Mesenchymal stem cell (in vitro differentiated cells and primary cell): ENCODE results near the gene PRXL2A.

Experiments used
- DNase-seq: peaks from one replicate; pipeline ENCODE4 v3.0.0-alpha.2; 2013
- H2AFZ ChIP-seq: one replicate; pipeline ENCODE4 v1.6.1; 2013; ENCODE audit warnings: low read depth, mild to moderate bottlenecking, control low read depth, inconsistent platforms, low read length, moderate library complexity
- H2AK5ac ChIP-seq: 2 replicates; pipeline ENCODE4 v1.6.1; 2013; ENCODE audit warnings: low read length, moderate library complexity, mild to moderate bottlenecking, inconsistent platforms; ENCODE audit not compliant: severe bottlenecking
- H2BK120ac ChIP-seq: one replicate; pipeline ENCODE4 v1.6.1; 2013; ENCODE audit warnings: low read depth, mild to moderate bottlenecking, inconsistent platforms, low read length, moderate library complexity
- H2BK12ac ChIP-seq, 2 experiments: one replicate each; pipeline ENCODE4 v1.6.1; 2013; ENCODE audit warnings: inconsistent platforms in 2 of 2, low read length in 2 of 2, mild to moderate bottlenecking in 2 of 2, moderate library complexity in 2 of 2, control low read depth in 1 of 2
- H2BK15ac ChIP-seq: one replicate; pipeline ENCODE4 v1.6.1; 2013; ENCODE audit warnings: mild to moderate bottlenecking, low read depth, inconsistent platforms; ENCODE audit not compliant: poor library complexity, severe bottlenecking
- H2BK5ac ChIP-seq: 2 replicates; pipeline ENCODE4 v1.6.1; 2013; ENCODE audit warnings: low read depth, mild to moderate bottlenecking, low read length, control low read depth, inconsistent platforms; ENCODE audit not compliant: poor library complexity, severe bottlenecking
- H3K14ac ChIP-seq, 2 experiments: one replicate each; pipeline ENCODE4 v1.6.1; 2013; ENCODE audit warnings: inconsistent platforms in 2 of 2, low read length in 2 of 2, control low read depth in 1 of 2, mild to moderate bottlenecking in 1 of 2, moderate library complexity in 1 of 2
- H3K18ac ChIP-seq, 2 experiments: one replicate each; pipeline ENCODE4 v1.6.1; 2013; ENCODE audit warnings: inconsistent platforms in 2 of 2, low read length in 2 of 2, control low read depth in 1 of 2, low read depth in 1 of 2, mild to moderate bottlenecking in 1 of 2
- H3K23ac ChIP-seq, 2 experiments: one replicate each; pipeline ENCODE4 v1.6.1; 2013; ENCODE audit warnings: inconsistent platforms in 2 of 2, low read length in 2 of 2, mild to moderate bottlenecking in 2 of 2, moderate library complexity in 2 of 2, control low read depth in 1 of 2
- H3K27ac ChIP-seq: 2 replicates; pipeline ENCODE4 v1.5.1; 2013; ENCODE audit warnings: mild to moderate bottlenecking, moderate library complexity, low read length, control low read depth, inconsistent platforms; ENCODE audit not compliant: poor library complexity, severe bottlenecking
- H3K27me3 ChIP-seq, 2 experiments: 2 replicates each; pipeline versions ENCODE4 v1.6.1 to v1.7.0; 2013; ENCODE audit warnings: low read length in 2 of 2, mild to moderate bottlenecking in 2 of 2, moderate library complexity in 2 of 2, control low read depth in 1 of 2, inconsistent platforms in 1 of 2; ENCODE audit not compliant: control insufficient read depth in 1 of 2, insufficient read depth in 1 of 2
- H3K36me3 ChIP-seq, 2 experiments: 2 replicates each; pipeline versions ENCODE4 v1.6.1 to v1.7.0; 2013; ENCODE audit warnings: low read length in 2 of 2, control low read depth in 1 of 2, inconsistent platforms in 1 of 2, low read depth in 1 of 2, mild to moderate bottlenecking in 1 of 2; ENCODE audit not compliant: insufficient read depth in 2 of 2, control insufficient read depth in 1 of 2
- H3K4ac ChIP-seq, 2 experiments: one replicate each; pipeline ENCODE4 v1.6.1; 2013; ENCODE audit warnings: inconsistent platforms in 2 of 2, low read length in 2 of 2, mild to moderate bottlenecking in 2 of 2, moderate library complexity in 2 of 2, control low read depth in 1 of 2, low read depth in 1 of 2
- H3K4me1 ChIP-seq: 2 replicates; pipeline ENCODE4 v1.6.1; 2013; ENCODE audit warnings: low read depth, low read length, control low read depth; ENCODE audit not compliant: control insufficient read depth, insufficient read depth
- H3K4me2 ChIP-seq: 2 replicates; pipeline ENCODE4 v1.6.1; 2013; ENCODE audit warnings: low read length, mild to moderate bottlenecking, inconsistent platforms; ENCODE audit not compliant: poor library complexity, severe bottlenecking
- H3K4me3 ChIP-seq, 2 experiments: 2 replicates each; pipeline versions ENCODE4 v1.5.1 to v1.7.0; 2013; ENCODE audit warnings: low read length in 2 of 2, mild to moderate bottlenecking in 2 of 2, control low read depth in 1 of 2, low read depth in 1 of 2; ENCODE audit not compliant: insufficient read depth in 1 of 2
- H3K79me1 ChIP-seq: replicated peaks from 2 replicates; pipeline ENCODE4 v1.6.1; 2013; ENCODE audit warnings: mild to moderate bottlenecking, control low read depth, low read length, inconsistent platforms; ENCODE audit not compliant: poor library complexity, severe bottlenecking
- H3K9ac ChIP-seq: 2 replicates; pipeline ENCODE4 v1.7.0; 2013; ENCODE audit warnings: mild to moderate bottlenecking, low read length, moderate library complexity
- H3K9me3 ChIP-seq: 2 replicates; pipeline ENCODE4 v1.7.0; 2013; ENCODE audit warnings: mild to moderate bottlenecking, low read length; ENCODE audit not compliant: control insufficient read depth
- H4K8ac ChIP-seq: one replicate; pipeline ENCODE4 v1.6.1; 2013; ENCODE audit warnings: inconsistent platforms, mild to moderate bottlenecking, low read length, moderate library complexity
- H4K91ac ChIP-seq: one replicate; pipeline ENCODE4 v1.6.1; 2013; ENCODE audit warnings: mild to moderate bottlenecking, low read length, inconsistent platforms
- WGBS: methylation state at CpG from one replicate; pipeline ENCODE4 v1.1.7; 2013; ENCODE audit warnings: mixed read lengths; 5-methylcytosine and 5-hydroxymethylcytosine counted together

Gene PRXL2A

GRCh38 chr10:80480852-80481251, 72.5 kb downstream of the PRXL2A start:
- Histone ChIP-seq H3K14ac (no peak overlapping the region), H2BK5ac (no peak overlapping the region), H3K23ac (no peak overlapping the region), H3K18ac (no peak overlapping the region), H2AK5ac (no peak overlapping the region), H2BK15ac (no peak overlapping the region), H3K9ac (no peak overlapping the region), H4K91ac (no peak overlapping the region), H3K27me3 (no peaks in the 10 kb centered on the region), H3K4me1 (peaks cover 10% of the 10 kb centered on the region), H2BK12ac (no peak overlapping the region), H3K9me3 (peaks cover 7% of the 10 kb centered on the region), H3K36me3 (peaks cover 15 to 25% of the 10 kb centered on the region in 2 experiments), H2BK120ac (no peak overlapping the region), H3K4me3 (no peak overlapping the region), H4K8ac (no peak overlapping the region), H3K79me1 (no peaks in the 10 kb centered on the region), H3K4ac (no peak overlapping the region), H3K27ac (no peak overlapping the region), H2AFZ (no peak overlapping the region), H3K4me2 (no peak overlapping the region)
- 97% methylated on average over 4 of the region's 5 CpGs for WGBS
- no peak for DNase-seq

- Histone ChIP-seq H2BK15ac (no peak overlapping the region), H3K79me1 (no peaks in the 10 kb centered on the region), H4K8ac (no peak overlapping the region), H3K4me2 (no peak overlapping the region), H3K4ac (no peak overlapping the region), H3K9me3 (no peaks in the 10 kb centered on the region), H3K4me1 (peaks cover 33% of the 10 kb centered on the region), H2BK12ac (peak overlapping the region in 1 of 2 experiments; percentile 60), H3K14ac (no peak overlapping the region), H3K4me3 (no peak overlapping the region), H3K23ac (no peak overlapping the region), H3K9ac (peak overlapping the region; percentile 9), H4K91ac (no peak overlapping the region), H3K18ac (peak overlapping the region in 1 of 2 experiments; percentile 38), H2AK5ac (no peak overlapping the region), H3K27me3 (no peaks in the 10 kb centered on the region), H2AFZ (no peak overlapping the region), H2BK5ac (no peak overlapping the region), H3K36me3 (peaks cover 16 to 31% of the 10 kb centered on the region in 2 experiments), H2BK120ac (no peak overlapping the region), H3K27ac (no peak overlapping the region)
- WGBS, result 96% methylated on average over 4 of the region's 6 CpGs
- DNase-seq, result no peak
Observed at GRCh38 chr10:80484243-80484642, 75.9 kb downstream of the PRXL2A start.

- Histone ChIP-seq H4K8ac (no peak overlapping the region), H2AK5ac (no peak overlapping the region), H3K4me2 (no peak overlapping the region), H3K23ac (no peak overlapping the region), H3K79me1 (no peaks in the 10 kb centered on the region), H3K36me3 (peaks cover 21 to 35% of the 10 kb centered on the region in 2 experiments), H2AFZ (no peak overlapping the region), H2BK120ac (no peak overlapping the region), H3K4me3 (no peak overlapping the region), H3K4ac (no peak overlapping the region), H3K27ac (no peak overlapping the region), H2BK12ac (no peak overlapping the region), H3K4me1 (peaks cover 35% of the 10 kb centered on the region), H4K91ac (no peak overlapping the region), H3K9ac (peak overlapping the region; percentile 9), H3K18ac (no peak overlapping the region), H2BK5ac (no peak overlapping the region), H3K9me3 (no peaks in the 10 kb centered on the region), H2BK15ac (no peak overlapping the region), H3K14ac (no peak overlapping the region), H3K27me3 (no peaks in the 10 kb centered on the region)
- no peak for DNase-seq
Observed at GRCh38 chr10:80484676-80485075, 76.3 kb downstream of the PRXL2A start.

- no peak overlapping the region for H2BK5ac ChIP-seq
- no peaks in the 10 kb centered on the region for H3K27me3 ChIP-seq
- H3K4ac ChIP-seq, result peak overlapping the region; percentile 15
- H3K18ac ChIP-seq, result no peak overlapping the region
- H4K91ac ChIP-seq, result no peak overlapping the region
- no peak overlapping the region for H2BK15ac ChIP-seq
- no peaks in the 10 kb centered on the region for H3K79me1 ChIP-seq
- WGBS, result 95% methylated on average over 10 of the region's 10 CpGs
- no peak overlapping the region for H3K4me3 ChIP-seq
- no peak overlapping the region for H2AFZ ChIP-seq
- H3K9ac ChIP-seq, result peak overlapping the region; percentile 9
- peak overlapping the region in 1 of 2 experiments; percentile 15 for H2BK12ac ChIP-seq
- H3K9me3 ChIP-seq, result no peaks in the 10 kb centered on the region
- no peak overlapping the region for H3K23ac ChIP-seq
- DNase-seq, result no peak
- no peak overlapping the region for H2AK5ac ChIP-seq
- no peak overlapping the region for H4K8ac ChIP-seq
- no peak overlapping the region for H3K27ac ChIP-seq
- H2BK120ac ChIP-seq, result peak overlapping the region; percentile 42
- no peak overlapping the region for H3K4me2 ChIP-seq
- peaks cover 27 to 42% of the 10 kb centered on the region in 2 experiments for H3K36me3 ChIP-seq
- no peak overlapping the region for H3K14ac ChIP-seq
- peaks cover 35% of the 10 kb centered on the region for H3K4me1 ChIP-seq
Observed at GRCh38 chr10:80485076-80485945, 77.0 kb downstream of the PRXL2A start.
